HepG2 (cell line): ENCODE results near the gene SP8. TPM values are rescaled to one million over a fixed set of nuclear protein-coding genes. Genes with fewer than 3 reads are reported as not detected.

ENCODE experiments used
- CC2D1A ChIP-seq: sonication (generic); formaldehyde crosslinking; IDR thresholded peaks from 2 replicates; pipeline ENCODE4 v1.8.1; 2023; ENCODE audit warnings: mild to moderate bottlenecking, missing genetic modification reagents
- DPF2 ChIP-seq: sonication (generic); formaldehyde crosslinking; IDR thresholded peaks from 2 replicates; pipeline ENCODE4 v1.4.0; 2020; ENCODE audit warnings: mild to moderate bottlenecking, low read depth, missing genetic modification reagents, borderline replicate concordance
- EED ChIP-seq: sonication (generic); formaldehyde crosslinking; IDR thresholded peaks from 2 replicates; pipeline ENCODE4 v1.5.0; 2020; ENCODE audit warnings: mild to moderate bottlenecking, missing genetic modification reagents
- FOXJ3 ChIP-seq: sonication (generic); formaldehyde crosslinking; IDR thresholded peaks from 2 replicates; pipeline ENCODE4 v1.4.0; 2020; ENCODE audit warnings: missing genetic modification reagents, mild to moderate bottlenecking, borderline replicate concordance
- GPN1 ChIP-seq: sonication (generic); formaldehyde crosslinking; IDR thresholded peaks from 2 replicates; pipeline ENCODE4 v1.5.1; 2020; ENCODE audit warnings: missing genetic modification reagents, borderline replicate concordance
- HDAC2 ChIP-seq: sonication (generic); formaldehyde crosslinking; IDR thresholded peaks from 2 replicates; pipeline ENCODE4 v1.4.0; 2020; ENCODE audit warnings: missing genetic modification reagents
- HNF4G ChIP-seq, 2 experiments: sonication (generic) in 1 of 2; formaldehyde crosslinking in 1 of 2; IDR thresholded peaks; 2 replicates each; pipeline versions ENCODE4 v1.4.0 to v1.6.1; 2011 to 2020; ENCODE audit warnings: borderline replicate concordance in 2 of 2, low read depth in 2 of 2, mild to moderate bottlenecking in 2 of 2, low read length in 1 of 2, missing genetic modification reagents in 1 of 2, moderate library complexity in 1 of 2
- HNRNPUL1 ChIP-seq: fragments of 200-400 bp; formaldehyde crosslinking; IDR thresholded peaks from 2 replicates; pipeline ENCODE4 v1.6.1; 2017; ENCODE audit warnings: low read depth, mild to moderate bottlenecking, low read length, moderate library complexity
- KAT7 ChIP-seq: IDR thresholded peaks from 2 replicates; pipeline ENCODE4 v1.6.1; 2018; ENCODE audit warnings: borderline replicate concordance, missing compliant biosample characterization
- KAT8 ChIP-seq: IDR thresholded peaks from 2 replicates; pipeline ENCODE4 v1.6.1; 2016; ENCODE audit warnings: missing genetic modification reagents, missing compliant biosample characterization
- KMT2B ChIP-seq: IDR thresholded peaks from 2 replicates; pipeline ENCODE4 v1.6.1; 2016; ENCODE audit warnings: missing genetic modification reagents, missing compliant biosample characterization
- MYNN ChIP-seq: sonication (generic); formaldehyde crosslinking; IDR thresholded peaks from 2 replicates; pipeline ENCODE4 v1.4.0; 2020; ENCODE audit warnings: mild to moderate bottlenecking, low read depth, missing genetic modification reagents
- NCOA5 ChIP-seq: sonication (generic); formaldehyde crosslinking; IDR thresholded peaks from 2 replicates; pipeline ENCODE4 v1.4.0; 2020; ENCODE audit warnings: missing genetic modification reagents
- NFATC3 ChIP-seq: sonication (generic); formaldehyde crosslinking; IDR thresholded peaks from 2 replicates; pipeline ENCODE4 v1.5.1; 2020; ENCODE audit warnings: mild to moderate bottlenecking, missing genetic modification reagents
- NFE2 ChIP-seq: sonication (generic); formaldehyde crosslinking; IDR thresholded peaks from 2 replicates; pipeline ENCODE4 v1.4.0; 2020; ENCODE audit warnings: missing genetic modification reagents
- PAX8 ChIP-seq: sonication (generic); formaldehyde crosslinking; IDR thresholded peaks from 2 replicates; pipeline ENCODE4 v1.8.0; 2022; ENCODE audit warnings: mild to moderate bottlenecking, missing genetic modification reagents, borderline replicate concordance
- POLR2G ChIP-seq: fragments of 200-400 bp; formaldehyde crosslinking; IDR thresholded peaks from 2 replicates; pipeline ENCODE4 v1.6.1; 2018; ENCODE audit warnings: mild to moderate bottlenecking, low read depth, low read length, moderate library complexity
- RAD21 ChIP-seq: fragments of 450-650 bp; formaldehyde crosslinking; IDR thresholded peaks from 2 replicates; pipeline ENCODE4 v1.5.0; 2020; ENCODE audit warnings: mild to moderate bottlenecking
- SALL1 ChIP-seq: sonication (generic); formaldehyde crosslinking; IDR thresholded peaks from 2 replicates; pipeline ENCODE4 v1.8.0; 2022; ENCODE audit warnings: mild to moderate bottlenecking, missing genetic modification reagents
- SRY ChIP-seq: sonication (generic); formaldehyde crosslinking; IDR thresholded peaks from 2 replicates; pipeline ENCODE4 v1.8.0; 2022; ENCODE audit warnings: mild to moderate bottlenecking, missing genetic modification reagents
- THYN1 ChIP-seq: sonication (generic); formaldehyde crosslinking; IDR thresholded peaks from 2 replicates; pipeline ENCODE4 v1.8.1; 2023; ENCODE audit warnings: low read depth, mild to moderate bottlenecking, moderate library complexity, missing genetic modification reagents, borderline replicate concordance
- TSC22D2 ChIP-seq: sonication (generic); formaldehyde crosslinking; IDR thresholded peaks from 2 replicates; pipeline ENCODE4 v1.5.1; 2020; ENCODE audit warnings: missing genetic modification reagents, mild to moderate bottlenecking, borderline replicate concordance
- ZFX ChIP-seq: sonication (generic); formaldehyde crosslinking; IDR thresholded peaks from 2 replicates; pipeline ENCODE4 v1.4.0; 2020; ENCODE audit warnings: mild to moderate bottlenecking, low read depth, missing genetic modification reagents, moderate library complexity
- ZMAT3 ChIP-seq: sonication (generic); formaldehyde crosslinking; conservative IDR thresholded peaks from 2 replicates; pipeline ENCODE4 v1.7.0; 2021; ENCODE audit warnings: missing genetic modification reagents
- ZNF205 ChIP-seq: IDR thresholded peaks from 2 replicates; pipeline ENCODE4 v1.6.1; 2018; ENCODE audit warnings: missing biosample characterization, missing genetic modification reagents
- ZNF34 ChIP-seq: sonication (generic); formaldehyde crosslinking; IDR thresholded peaks from 2 replicates; pipeline ENCODE4 v1.4.0; 2020; ENCODE audit warnings: mild to moderate bottlenecking, missing genetic modification reagents, borderline replicate concordance
- ZNF430 ChIP-seq: sonication (generic); formaldehyde crosslinking; IDR thresholded peaks from 2 replicates; pipeline ENCODE4 v1.9.0; 2021; ENCODE audit warnings: mild to moderate bottlenecking, missing genetic modification reagents
- ZNF644 ChIP-seq: IDR thresholded peaks from 2 replicates; pipeline ENCODE4 v1.6.1; 2016; ENCODE audit warnings: low read depth
- ZNF775 ChIP-seq: sonication (generic); formaldehyde crosslinking; IDR thresholded peaks from 2 replicates; pipeline ENCODE4 v1.4.0; 2020; ENCODE audit warnings: missing genetic modification reagents, mild to moderate bottlenecking, moderate library complexity, borderline replicate concordance
- ZNF792 ChIP-seq: IDR thresholded peaks from 2 replicates; pipeline ENCODE4 v1.6.1; 2016
- polyA plus RNA-seq, 8 experiments: library from polyadenylated mRNA; depleted of rRNA in 3 of 8; stranded (reverse) in 7 of 8; unstranded in 1 of 8; fragments of >200 nt; fragmentation: Illumina TruSeq in 4 of 8; extraction: Trizol in 4 of 8; gene quantifications; 2 replicates each; pipeline versions ENCODE4 v1.2.1 to v1.2.3, GENCODE V29; 2011 to 2016; ENCODE audit warnings: low read depth in 4 of 8, missing spikeins in 1 of 8, mixed read lengths in 1 of 8; ENCODE audit not compliant: insufficient read depth in 1 of 8
- total RNA-seq, 5 experiments: library from RNA; depleted of rRNA; stranded (reverse); fragments of >200 nt; fragmentation: Illumina TruSeq; extraction: Trizol; gene quantifications; 2 replicates each; pipeline ENCODE4 v1.2.3, GENCODE V29; 2016; ENCODE audit warnings: low read depth in 1 of 5
- TF ChIP-seq, protein P1 (sequence below): IDR thresholded peaks from 2 replicates; pipeline ENCODE4 v1.6.1; 2012; ENCODE audit warnings: low read depth, low read length, improper control_type of control experiment

SP8 gene
- total and polyA plus RNA-seq, 2 of the 13 experiments (the other 11 are each of a cell fraction or from before 2014, with no cell fraction given): not detected

DNA sequence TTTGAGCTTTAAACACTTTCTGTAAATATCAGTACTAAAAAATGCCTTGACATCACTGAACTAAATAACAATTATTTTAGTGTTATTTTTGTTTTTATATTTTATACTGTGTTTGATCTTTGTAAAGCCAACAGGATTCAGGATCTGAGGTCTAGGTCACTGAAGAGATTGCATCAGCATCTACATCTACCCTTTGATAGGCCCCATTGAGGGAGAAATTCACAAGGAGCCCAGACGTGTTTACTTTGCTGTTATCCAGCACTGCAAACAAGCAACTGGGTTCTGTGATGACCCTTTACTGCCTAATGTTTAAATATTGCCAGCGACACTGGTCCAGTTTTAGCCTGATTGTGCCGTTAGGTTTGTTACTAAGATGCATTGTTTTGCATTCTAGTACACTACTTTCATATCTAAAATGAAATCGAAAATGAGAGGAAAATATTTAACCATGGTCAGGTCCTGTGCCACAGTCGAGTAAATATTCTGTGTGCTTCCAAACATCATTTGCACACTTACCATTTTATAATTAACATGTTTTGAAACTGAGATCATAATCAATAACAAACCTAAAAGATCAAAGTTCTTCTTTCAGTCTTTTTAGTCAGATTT, 48.7 kb downstream of the SP8 start (continued):
- TF ChIP-seq KMT2B (CRISPR knock-in tag) (no peak), CC2D1A (CRISPR knock-in tag) (no peak), FOXJ3 (CRISPR knock-in tag) (peak; percentile 85; the same call in 1 of the 2 replicates), KAT7 (CRISPR knock-in tag) (no peak), ZNF430 (no peak), ZMAT3 (CRISPR knock-in tag) (no peak), HNRNPUL1 (no peak), ZNF775 (no peak), NFE2 (no peak), SRY (CRISPR knock-in tag) (no peak), ZNF34 (no peak), SALL1 (CRISPR knock-in tag) (peak; percentile 58; the same call in 1 of the 2 replicates), NCOA5 (CRISPR knock-in tag) (no peak), ZNF644 (CRISPR knock-in tag) (peak; percentile 75; the same call in 1 of the 2 replicates), ZNF205 (CRISPR knock-in tag) (no peak), ZNF792 (CRISPR knock-in tag) (0 out of 2 replicates have a peak, but pooled peaks have one; percentile 46), TSC22D2 (CRISPR knock-in tag) (no peak), GPN1 (no peak), HNF4G (IDR thresholded peaks at IDR 0.05; ENCODE audit: borderline replicate concordance, low read depth, low read length) (0 out of 2 replicates have a peak, but pooled peaks have one; percentile 6), HNF4G (CRISPR knock-in tag; IDR thresholded peaks at IDR 0.05; ENCODE audit: borderline replicate concordance, low read depth) (no peak), THYN1 (CRISPR knock-in tag) (no peak), MYNN (CRISPR knock-in tag) (no peak), HDAC2 (CRISPR knock-in tag) (peak; percentile 70), DPF2 (no peak), RAD21 (CRISPR knock-in tag) (no peak), PAX8 (CRISPR knock-in tag) (no peak), POLR2G (no peak), KAT8 (0 out of 2 replicates have a peak, but pooled peaks have one; percentile 28), EED (CRISPR knock-in tag) (no peak), ZFX (no peak), NFATC3 (CRISPR knock-in tag) (no peak)
- TF ChIP-seq, protein P1, sequence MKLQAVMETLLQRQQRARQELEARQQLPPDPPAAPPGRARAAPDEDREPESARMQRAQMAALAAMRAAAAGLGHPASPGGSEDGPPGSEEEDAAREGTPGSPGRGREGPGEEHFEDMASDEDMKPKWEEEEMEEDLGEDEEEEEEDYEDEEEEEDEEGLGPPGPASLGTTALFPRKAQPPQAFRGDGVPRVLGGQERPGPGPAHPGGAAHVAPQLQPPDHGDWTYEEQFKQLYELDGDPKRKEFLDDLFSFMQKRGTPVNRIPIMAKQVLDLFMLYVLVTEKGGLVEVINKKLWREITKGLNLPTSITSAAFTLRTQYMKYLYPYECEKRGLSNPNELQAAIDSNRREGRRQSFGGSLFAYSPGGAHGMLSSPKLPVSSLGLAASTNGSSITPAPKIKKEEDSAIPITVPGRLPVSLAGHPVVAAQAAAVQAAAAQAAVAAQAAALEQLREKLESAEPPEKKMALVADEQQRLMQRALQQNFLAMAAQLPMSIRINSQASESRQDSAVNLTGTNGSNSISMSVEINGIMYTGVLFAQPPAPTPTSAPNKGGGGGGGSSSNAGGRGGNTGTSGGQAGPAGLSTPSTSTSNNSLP: 0 out of 2 replicates have a peak, but pooled peaks have one; percentile 14
